Measurements from ENCODE around the gene MINDY1.

Gene MINDY1

DNA sequence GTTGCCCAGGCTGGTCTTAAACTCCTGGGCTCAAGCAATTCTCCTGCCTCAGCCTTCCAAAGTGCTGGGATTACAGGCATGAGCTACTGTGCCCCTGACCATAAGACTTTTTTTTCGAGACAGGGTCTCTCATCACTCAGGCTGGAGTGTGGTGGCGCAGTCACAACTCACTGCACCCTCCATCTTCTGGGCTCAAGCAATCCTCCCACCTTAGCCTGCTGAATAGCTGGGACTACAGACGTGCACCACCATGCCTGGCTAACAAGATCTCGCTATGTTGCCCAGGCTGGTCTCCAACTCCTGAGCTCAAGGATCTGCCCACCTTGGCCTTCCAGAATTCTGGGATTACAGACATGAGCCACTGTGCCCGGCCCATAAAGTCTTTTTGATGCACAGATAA is 42.8 kb upstream of the MINDY1 start:
- DNase-seq (ENCODE audit: low read depth): no peak
- H3K4me3 ChIP-seq (ENCODE audit: low read depth, low read length): no peak overlapping the region
- TF ChIP-seq, protein P1, sequence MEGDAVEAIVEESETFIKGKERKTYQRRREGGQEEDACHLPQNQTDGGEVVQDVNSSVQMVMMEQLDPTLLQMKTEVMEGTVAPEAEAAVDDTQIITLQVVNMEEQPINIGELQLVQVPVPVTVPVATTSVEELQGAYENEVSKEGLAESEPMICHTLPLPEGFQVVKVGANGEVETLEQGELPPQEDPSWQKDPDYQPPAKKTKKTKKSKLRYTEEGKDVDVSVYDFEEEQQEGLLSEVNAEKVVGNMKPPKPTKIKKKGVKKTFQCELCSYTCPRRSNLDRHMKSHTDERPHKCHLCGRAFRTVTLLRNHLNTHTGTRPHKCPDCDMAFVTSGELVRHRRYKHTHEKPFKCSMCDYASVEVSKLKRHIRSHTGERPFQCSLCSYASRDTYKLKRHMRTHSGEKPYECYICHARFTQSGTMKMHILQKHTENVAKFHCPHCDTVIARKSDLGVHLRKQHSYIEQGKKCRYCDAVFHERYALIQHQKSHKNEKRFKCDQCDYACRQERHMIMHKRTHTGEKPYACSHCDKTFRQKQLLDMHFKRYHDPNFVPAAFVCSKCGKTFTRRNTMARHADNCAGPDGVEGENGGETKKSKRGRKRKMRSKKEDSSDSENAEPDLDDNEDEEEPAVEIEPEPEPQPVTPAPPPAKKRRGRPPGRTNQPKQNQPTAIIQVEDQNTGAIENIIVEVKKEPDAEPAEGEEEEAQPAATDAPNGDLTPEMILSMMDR (IDR thresholded peaks at IDR 0.05; ENCODE audit: low read depth, low read length, missing control alignments): no peak

DNA sequence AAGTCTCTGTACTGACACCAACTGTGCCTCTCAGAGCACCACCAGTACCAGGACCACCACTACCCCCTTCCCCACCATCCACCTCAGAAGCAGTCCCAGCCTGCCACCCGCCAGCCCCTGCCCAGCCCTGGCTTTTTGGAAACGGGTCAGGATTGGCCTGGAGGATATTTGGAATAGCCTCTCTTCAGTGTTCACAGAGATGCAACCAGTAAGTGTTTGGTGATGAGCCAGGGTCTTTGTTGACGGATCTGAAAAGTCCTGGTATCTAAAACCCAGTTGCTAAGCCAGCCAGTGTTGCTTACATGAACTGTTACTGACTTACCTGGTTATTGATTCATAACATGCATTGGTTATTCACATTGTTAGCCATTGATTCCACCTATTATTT is 41.9 kb upstream of the MINDY1 start:
- TF ChIP-seq, protein P1 (IDR thresholded peaks at IDR 0.05; ENCODE audit: low read depth, low read length, missing control alignments): no peak
- H3K4me3 ChIP-seq (ENCODE audit: low read depth, low read length): peak overlapping the region; percentile 74
- DNase-seq (ENCODE audit: low read depth): no peak

DNA sequence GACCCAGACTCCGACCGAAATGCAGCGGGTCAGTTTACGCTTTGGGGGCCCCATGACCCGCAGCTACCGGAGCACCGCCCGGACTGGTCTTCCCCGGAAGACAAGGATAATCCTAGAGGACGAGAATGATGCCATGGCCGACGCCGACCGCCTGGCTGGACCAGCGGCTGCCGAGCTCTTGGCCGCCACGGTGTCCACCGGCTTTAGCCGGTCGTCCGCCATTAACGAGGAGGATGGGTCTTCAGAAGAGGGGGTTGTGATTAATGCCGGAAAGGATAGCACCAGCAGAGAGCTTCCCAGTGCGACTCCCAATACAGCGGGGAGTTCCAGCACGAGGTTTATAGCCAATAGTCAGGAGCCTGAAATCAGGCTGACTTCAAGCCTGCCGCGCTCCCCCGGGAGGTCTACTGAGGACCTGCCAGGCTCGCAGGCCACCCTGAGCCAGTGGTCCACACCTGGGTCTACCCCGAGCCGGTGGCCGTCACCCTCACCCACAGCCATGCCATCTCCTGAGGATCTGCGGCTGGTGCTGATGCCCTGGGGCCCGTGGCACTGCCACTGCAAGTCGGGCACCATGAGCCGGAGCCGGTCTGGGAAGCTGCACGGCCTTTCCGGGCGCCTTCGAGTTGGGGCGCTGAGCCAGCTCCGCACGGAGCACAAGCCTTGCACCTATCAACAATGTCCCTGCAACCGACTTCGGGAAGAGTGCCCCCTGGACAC is 41.4 kb upstream of the MINDY1 start:
- peak; percentile 38 for DNase-seq (ENCODE audit: low read depth)
- TF ChIP-seq, protein P1 (IDR thresholded peaks at IDR 0.05; ENCODE audit: low read depth, low read length, missing control alignments): peak; percentile 65
- peak overlapping the region; percentile 74 for H3K4me3 ChIP-seq (ENCODE audit: low read depth, low read length)

DNA sequence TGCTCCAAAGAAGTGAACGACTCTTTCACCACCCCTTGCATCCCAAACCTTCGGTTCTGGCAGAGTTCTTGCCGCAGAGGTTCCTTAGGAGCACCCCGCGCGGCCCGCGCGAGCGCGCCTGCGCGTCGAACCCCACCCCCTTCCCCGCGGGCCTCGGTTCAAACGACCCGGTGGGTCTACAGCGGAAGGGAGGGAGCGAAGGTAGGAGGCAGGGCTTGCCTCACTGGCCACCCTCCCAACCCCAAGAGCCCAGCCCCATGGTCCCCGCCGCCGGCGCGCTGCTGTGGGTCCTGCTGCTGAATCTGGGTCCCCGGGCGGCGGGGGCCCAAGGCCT is 40.9 kb upstream of the MINDY1 start, which contains the start of gene C1orf56:
Gene C1orf56 (plus strand): TSS at position 161 of the 334 bp plus-strand sequence. CDS start 97 bp downstream, at position 258.
- TF ChIP-seq, protein P1 (IDR thresholded peaks at IDR 0.05; ENCODE audit: low read depth, low read length, missing control alignments): no peak
- DNase-seq (ENCODE audit: low read depth): no peak
- H3K4me3 ChIP-seq (ENCODE audit: low read depth, low read length): peak within 1 kb of the TSS; percentile 74

DNA sequence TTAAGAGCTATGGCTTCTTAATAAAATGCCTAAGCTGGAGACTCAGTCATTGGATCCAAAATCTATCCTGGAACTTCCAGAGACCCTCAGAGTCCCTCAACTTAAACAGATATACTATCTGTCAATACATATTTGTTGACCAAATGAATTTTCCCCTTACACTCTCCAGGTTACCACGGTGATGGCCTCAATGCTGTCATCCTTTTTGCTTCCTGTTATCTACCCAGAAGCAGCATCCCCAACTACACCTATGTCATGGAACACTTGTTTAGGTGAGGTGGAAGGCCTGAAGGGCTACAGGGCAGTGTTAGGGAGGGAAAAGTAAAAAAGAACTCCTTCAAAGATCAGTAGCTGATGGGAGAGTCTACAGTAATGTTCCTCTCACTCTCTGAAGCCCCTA is 36.5 kb upstream of the MINDY1 start:
- TF ChIP-seq, protein P1 (IDR thresholded peaks at IDR 0.05; ENCODE audit: low read depth, low read length, missing control alignments): no peak
- H3K4me3 ChIP-seq (ENCODE audit: low read depth, low read length): no peak overlapping the region
- DNase-seq (ENCODE audit: low read depth): no peak

DNA sequence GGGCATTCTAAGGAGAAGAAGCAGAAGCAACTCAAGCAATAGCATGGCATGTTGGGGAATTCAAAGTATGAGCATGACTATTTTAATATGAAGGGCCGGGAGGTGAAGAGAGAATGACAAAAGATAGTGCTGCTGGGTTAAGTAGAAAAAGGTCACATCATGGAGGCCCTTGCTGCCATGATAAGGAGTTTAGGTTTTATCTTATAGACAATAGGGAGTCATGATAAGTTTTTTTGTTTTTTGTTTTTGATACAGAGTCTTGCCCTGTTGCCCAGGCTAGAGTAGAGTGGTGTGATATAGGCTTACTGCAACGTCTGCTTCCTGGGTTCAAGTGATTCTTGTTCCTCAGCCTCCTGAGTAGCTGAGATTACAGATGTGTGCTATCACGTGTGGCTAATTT is 32.8 kb upstream of the MINDY1 start:
- TF ChIP-seq, protein P1 (IDR thresholded peaks at IDR 0.05; ENCODE audit: low read depth, low read length, missing control alignments): no peak
- DNase-seq (ENCODE audit: low read depth): no peak
- no peak overlapping the region for H3K4me3 ChIP-seq (ENCODE audit: low read depth, low read length)

DNA sequence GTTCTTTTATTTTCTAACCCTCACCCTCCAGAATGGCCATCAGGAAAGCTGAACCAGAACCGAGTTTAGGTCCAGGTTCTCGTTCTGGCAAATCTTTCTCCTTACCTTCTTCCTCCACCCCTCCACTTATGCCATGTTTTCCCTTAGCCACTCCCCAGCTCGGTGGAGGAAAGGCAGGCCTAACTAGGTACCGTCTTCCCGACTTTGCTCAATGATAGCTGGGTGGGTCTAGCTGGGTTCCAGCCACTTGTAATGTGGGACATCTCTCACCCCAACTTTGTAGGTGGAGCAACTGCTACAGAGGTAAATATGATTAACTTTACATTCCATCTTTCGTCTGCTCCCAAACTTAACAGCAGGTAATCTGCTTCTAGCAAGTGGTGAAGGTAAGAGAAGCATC is 30.3 kb upstream of the MINDY1 start:
- H3K4me3 ChIP-seq (ENCODE audit: low read depth, low read length): no peak overlapping the region
- TF ChIP-seq, protein P1 (IDR thresholded peaks at IDR 0.05; ENCODE audit: low read depth, low read length, missing control alignments): no peak
- no peak for DNase-seq (ENCODE audit: low read depth)
